Measurements from ENCODE around the gene DDX1.

DNA sequence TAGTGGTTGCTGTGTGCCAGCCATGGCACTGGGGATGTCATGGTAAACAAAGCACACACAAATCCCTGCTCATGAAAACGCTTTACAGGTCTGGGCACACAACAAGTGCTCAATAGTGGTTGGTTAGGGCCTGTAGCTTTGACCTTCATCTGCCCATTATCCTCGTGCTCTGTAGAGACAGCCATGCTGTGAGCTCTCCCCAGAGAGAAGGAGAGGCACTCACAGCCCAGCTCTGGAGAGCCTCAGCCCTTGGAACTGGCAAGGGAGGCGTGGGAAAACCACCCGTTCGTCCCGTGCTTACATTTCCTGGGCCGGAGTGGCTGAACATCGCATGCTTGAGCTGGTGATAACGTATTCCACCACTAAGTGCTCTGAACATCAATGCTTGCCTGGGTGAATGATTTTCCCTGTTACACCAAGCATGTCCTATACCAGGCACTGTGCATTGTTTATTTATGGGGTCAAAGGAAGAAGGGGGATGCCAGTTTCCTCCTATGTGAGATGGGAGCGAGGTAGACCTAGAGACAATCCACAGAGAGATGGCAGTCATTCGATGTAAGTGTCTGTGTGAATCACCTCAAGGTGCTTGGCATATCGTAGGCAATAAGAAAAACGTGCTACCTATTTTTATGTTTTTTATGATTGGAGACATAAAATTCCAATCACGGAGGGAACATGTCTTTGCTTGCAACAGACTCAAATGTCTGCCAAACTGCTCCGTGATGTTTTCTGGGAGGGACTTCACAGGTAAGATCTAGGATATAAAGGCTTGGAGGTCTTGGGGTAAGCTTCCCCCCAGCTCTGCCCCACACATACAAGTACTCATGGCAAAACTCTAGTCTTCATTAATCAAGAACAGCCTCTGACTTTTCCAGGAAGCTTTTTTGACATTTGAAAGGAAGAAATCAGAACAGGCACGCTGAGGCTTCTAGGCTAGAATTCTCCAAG is 75.5 kb downstream of the DDX1 start:
- no peak for TF ChIP-seq POLR2A (IDR thresholded peaks at IDR 0.05)
- TF ChIP-seq, protein P1, sequence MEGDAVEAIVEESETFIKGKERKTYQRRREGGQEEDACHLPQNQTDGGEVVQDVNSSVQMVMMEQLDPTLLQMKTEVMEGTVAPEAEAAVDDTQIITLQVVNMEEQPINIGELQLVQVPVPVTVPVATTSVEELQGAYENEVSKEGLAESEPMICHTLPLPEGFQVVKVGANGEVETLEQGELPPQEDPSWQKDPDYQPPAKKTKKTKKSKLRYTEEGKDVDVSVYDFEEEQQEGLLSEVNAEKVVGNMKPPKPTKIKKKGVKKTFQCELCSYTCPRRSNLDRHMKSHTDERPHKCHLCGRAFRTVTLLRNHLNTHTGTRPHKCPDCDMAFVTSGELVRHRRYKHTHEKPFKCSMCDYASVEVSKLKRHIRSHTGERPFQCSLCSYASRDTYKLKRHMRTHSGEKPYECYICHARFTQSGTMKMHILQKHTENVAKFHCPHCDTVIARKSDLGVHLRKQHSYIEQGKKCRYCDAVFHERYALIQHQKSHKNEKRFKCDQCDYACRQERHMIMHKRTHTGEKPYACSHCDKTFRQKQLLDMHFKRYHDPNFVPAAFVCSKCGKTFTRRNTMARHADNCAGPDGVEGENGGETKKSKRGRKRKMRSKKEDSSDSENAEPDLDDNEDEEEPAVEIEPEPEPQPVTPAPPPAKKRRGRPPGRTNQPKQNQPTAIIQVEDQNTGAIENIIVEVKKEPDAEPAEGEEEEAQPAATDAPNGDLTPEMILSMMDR (IDR thresholded peaks at IDR 0.05), result no peak
